HepG2 (cell line): Measurements from ENCODE around the gene C11orf91. TPM values are rescaled to one million over a fixed set of nuclear protein-coding genes. Genes with fewer than 3 reads are reported as not detected.
A peak's percentile ranks its signal among the peaks of the same experiment; 100 is the strongest.

Experiments used
- ARNTL ChIP-seq: sonication (generic); formaldehyde crosslinking; IDR thresholded peaks from 2 replicates; pipeline ENCODE4 v1.4.0; 2020; ENCODE audit warnings: mild to moderate bottlenecking, missing genetic modification reagents
- ATF1 ChIP-seq: IDR thresholded peaks from 2 replicates; pipeline ENCODE4 v1.6.1; 2016; ENCODE audit warnings: mild to moderate bottlenecking, control low read depth
- ATM ChIP-seq: fragments of 450-650 bp; IDR thresholded peaks from 2 replicates; pipeline ENCODE4 v1.7.1; 2017; ENCODE audit warnings: mild to moderate bottlenecking, borderline replicate concordance
- BCL6 ChIP-seq: IDR thresholded peaks from 2 replicates; pipeline ENCODE4 v1.6.1; 2016; ENCODE audit warnings: missing genetic modification reagents, missing compliant biosample characterization
- CHD2 ChIP-seq: IDR thresholded peaks from 2 replicates; pipeline ENCODE4 v1.6.1; 2011; ENCODE audit warnings: low read depth, low read length, improper control_type of control experiment
- DNMT3B ChIP-seq: conservative IDR thresholded peaks from 2 replicates; pipeline ENCODE4 v1.6.1; 2016; ENCODE audit warnings: missing biosample characterization, control low read depth
- ELF3 ChIP-seq: IDR thresholded peaks from 2 replicates; pipeline ENCODE4 v1.6.1; 2016; ENCODE audit warnings: missing genetic modification reagents, missing compliant biosample characterization
- GATAD2A ChIP-seq: IDR thresholded peaks from 2 replicates; pipeline ENCODE4 v1.6.1; 2016
- MXD4 ChIP-seq: IDR thresholded peaks from 2 replicates; pipeline ENCODE4 v1.6.1; 2016; ENCODE audit warnings: mild to moderate bottlenecking, missing biosample characterization, missing genetic modification reagents
- NKX3-1 ChIP-seq: sonication (generic); formaldehyde crosslinking; IDR thresholded peaks from 2 replicates; pipeline ENCODE4 v1.5.0; 2020; ENCODE audit warnings: missing genetic modification reagents
- REXO4 ChIP-seq: sonication (generic); formaldehyde crosslinking; IDR thresholded peaks from 2 replicates; pipeline ENCODE4 v1.8.0; 2022; ENCODE audit warnings: missing genetic modification reagents, mild to moderate bottlenecking, borderline replicate concordance
- SOX13 ChIP-seq, 3 experiments: fragments of 450-650 bp in 1 of 3; sonication (generic) in 1 of 3; formaldehyde crosslinking in 1 of 3; IDR thresholded peaks in 2 of 3; conservative IDR thresholded peaks in 1 of 3; 2 replicates each; pipeline versions ENCODE4 v1.5.0 to v1.6.1; 2016 to 2020; ENCODE audit warnings: antibody characterized with exemption in 1 of 3, mild to moderate bottlenecking in 1 of 3, missing compliant biosample characterization in 1 of 3, missing genetic modification reagents in 1 of 3, moderate library complexity in 1 of 3
- TEAD3 ChIP-seq: optimal IDR thresholded peaks from 2 replicates; pipeline ENCODE3; 2016; ENCODE audit warnings: borderline replicate concordance
- YEATS4 ChIP-seq: sonication (generic); formaldehyde crosslinking; IDR thresholded peaks from 2 replicates; pipeline ENCODE4 v1.4.0; 2020; ENCODE audit warnings: missing genetic modification reagents, borderline replicate concordance
- ZFP82 ChIP-seq: sonication (generic); formaldehyde crosslinking; IDR thresholded peaks from 2 replicates; pipeline ENCODE4 v1.5.1; 2020; ENCODE audit warnings: mild to moderate bottlenecking, missing genetic modification reagents, borderline replicate concordance
- ZSCAN25 ChIP-seq: sonication (generic); formaldehyde crosslinking; IDR thresholded peaks from 2 replicates; pipeline ENCODE4 v1.8.0; 2022; ENCODE audit warnings: mild to moderate bottlenecking, missing genetic modification reagents
- polyA plus RNA-seq, 8 experiments: library from polyadenylated mRNA; depleted of rRNA in 3 of 8; stranded (reverse) in 7 of 8; unstranded in 1 of 8; fragments of >200 nt; fragmentation: Illumina TruSeq in 4 of 8; extraction: Trizol in 4 of 8; gene quantifications; 2 replicates each; pipeline versions ENCODE4 v1.2.1 to v1.2.3, GENCODE V29; 2011 to 2016; ENCODE audit warnings: low read depth in 4 of 8, missing spikeins in 1 of 8, mixed read lengths in 1 of 8; ENCODE audit not compliant: insufficient read depth in 1 of 8
- total RNA-seq, 5 experiments: library from RNA; depleted of rRNA; stranded (reverse); fragments of >200 nt; fragmentation: Illumina TruSeq; extraction: Trizol; gene quantifications; 2 replicates each; pipeline ENCODE4 v1.2.3, GENCODE V29; 2016; ENCODE audit warnings: low read depth in 1 of 5
- TF ChIP-seq, protein P1 (sequence below): IDR thresholded peaks from 2 replicates; pipeline ENCODE4 v1.6.1; 2016; ENCODE audit warnings: low read depth, control low read depth
- TF ChIP-seq, protein P2 (sequence below): sonication (generic); formaldehyde crosslinking; IDR thresholded peaks from 2 replicates; pipeline ENCODE4 v1.4.0; 2020; ENCODE audit warnings: missing genetic modification reagents
- TF ChIP-seq, protein P3 (sequence below): sonication (generic); formaldehyde crosslinking; IDR thresholded peaks from 2 replicates; pipeline ENCODE4; 2020; ENCODE audit warnings: missing genetic modification reagents, mild to moderate bottlenecking, borderline replicate concordance
- TF ChIP-seq, protein P4 (sequence below): sonication (generic); formaldehyde crosslinking; IDR thresholded peaks from 2 replicates; pipeline ENCODE4 v1.4.0; 2020; ENCODE audit warnings: mild to moderate bottlenecking, missing genetic modification reagents
- TF ChIP-seq, protein P5 (sequence below): sonication (generic); formaldehyde crosslinking; IDR thresholded peaks from 2 replicates; pipeline ENCODE4 v1.8.0; 2022; ENCODE audit warnings: mild to moderate bottlenecking, missing genetic modification reagents

Gene C11orf91
- total and polyA plus RNA-seq, 2 of the 13 experiments (the other 11 are each of a cell fraction or from before 2014, with no cell fraction given) = 0.35 TPM; not detected in 1

DNA sequence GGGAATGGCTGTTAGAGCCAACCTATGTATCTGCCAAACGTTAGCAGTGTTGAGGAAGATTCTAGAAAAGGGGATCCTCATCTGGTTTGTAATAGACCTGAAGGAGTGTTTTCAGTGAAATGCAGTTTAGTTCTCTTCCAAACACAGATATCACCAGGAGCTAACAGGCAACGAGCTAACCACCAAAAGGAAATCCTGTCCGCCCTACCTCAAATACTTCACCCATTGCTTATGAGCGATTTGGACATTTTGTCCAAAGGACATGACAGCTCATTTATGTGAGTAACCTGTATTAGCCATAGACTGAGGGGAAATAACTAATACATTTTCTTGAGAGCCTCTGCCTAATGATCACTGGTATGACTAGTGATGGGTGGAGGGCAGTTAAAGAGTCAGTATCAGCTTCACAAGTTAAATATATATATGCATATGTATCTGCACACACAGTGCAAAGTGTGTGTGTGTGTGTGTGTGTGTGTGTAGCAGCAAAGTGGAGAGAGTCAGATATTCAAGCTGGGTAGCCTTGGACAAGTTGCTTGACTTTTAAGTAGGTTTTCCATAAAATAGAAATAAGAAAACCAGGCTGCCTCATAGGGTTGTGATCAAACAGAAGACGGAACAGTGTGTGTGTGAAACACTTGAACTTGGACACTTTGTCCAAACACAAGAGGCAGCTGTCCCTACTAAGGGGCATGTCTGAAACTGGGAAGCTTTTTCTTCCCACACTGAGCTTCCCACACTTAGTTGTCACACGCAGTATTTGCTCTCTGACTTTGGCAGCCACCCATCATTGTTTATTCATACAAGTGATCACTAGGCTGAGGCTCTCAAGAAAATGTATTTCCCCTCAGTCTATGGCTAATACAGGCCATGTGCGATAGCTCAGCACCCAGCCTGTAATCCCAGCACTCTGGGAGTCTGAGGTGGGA is 940 bp upstream of the C11orf91 start (continued):
- TF ChIP-seq BCL6 (CRISPR knock-in tag) (peak; percentile 39; the same call in 1 of the 2 replicates), CHD2 (no peak), ARNTL (CRISPR knock-in tag) (0 out of 2 replicates have a peak, but pooled peaks have one; percentile 38), ZFP82 (CRISPR knock-in tag) (0 out of 2 replicates have a peak, but pooled peaks have one; percentile 1), ZSCAN25 (no peak), ELF3 (CRISPR knock-in tag) (0 out of 2 replicates have a peak, but pooled peaks have one; percentile 23), DNMT3B (CRISPR knock-in tag) (no peak), TEAD3 (CRISPR knock-in tag) (peak; percentile 17), ATM (no peak), MXD4 (CRISPR knock-in tag) (no peak), GATAD2A (CRISPR knock-in tag) (peak; percentile 33; the same call in 1 of the 2 replicates), NKX3-1 (no peak), REXO4 (CRISPR knock-in tag) (no peak), SOX13 (IDR thresholded peaks at IDR 0.05) (no peak), SOX13 (CRISPR knock-in tag; conservative IDR thresholded peaks at IDR 0.05 in 1 of 2, IDR thresholded peaks at IDR 0.05 in 1 of 2) (peak in 1 of 2 experiments; percentile 48; a peak in 1 of 4 replicates), YEATS4 (CRISPR knock-in tag) (no peak), ATF1 (CRISPR knock-in tag) (no peak)
- TF ChIP-seq, protein P1, sequence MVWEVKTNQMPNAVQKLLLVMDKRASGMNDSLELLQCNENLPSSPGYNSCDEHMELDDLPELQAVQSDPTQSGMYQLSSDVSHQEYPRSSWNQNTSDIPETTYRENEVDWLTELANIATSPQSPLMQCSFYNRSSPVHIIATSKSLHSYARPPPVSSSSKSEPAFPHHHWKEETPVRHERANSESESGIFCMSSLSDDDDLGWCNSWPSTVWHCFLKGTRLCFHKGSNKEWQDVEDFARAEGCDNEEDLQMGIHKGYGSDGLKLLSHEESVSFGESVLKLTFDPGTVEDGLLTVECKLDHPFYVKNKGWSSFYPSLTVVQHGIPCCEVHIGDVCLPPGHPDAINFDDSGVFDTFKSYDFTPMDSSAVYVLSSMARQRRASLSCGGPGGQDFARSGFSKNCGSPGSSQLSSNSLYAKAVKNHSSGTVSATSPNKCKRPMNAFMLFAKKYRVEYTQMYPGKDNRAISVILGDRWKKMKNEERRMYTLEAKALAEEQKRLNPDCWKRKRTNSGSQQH = no peak
- TF ChIP-seq, protein P2, sequence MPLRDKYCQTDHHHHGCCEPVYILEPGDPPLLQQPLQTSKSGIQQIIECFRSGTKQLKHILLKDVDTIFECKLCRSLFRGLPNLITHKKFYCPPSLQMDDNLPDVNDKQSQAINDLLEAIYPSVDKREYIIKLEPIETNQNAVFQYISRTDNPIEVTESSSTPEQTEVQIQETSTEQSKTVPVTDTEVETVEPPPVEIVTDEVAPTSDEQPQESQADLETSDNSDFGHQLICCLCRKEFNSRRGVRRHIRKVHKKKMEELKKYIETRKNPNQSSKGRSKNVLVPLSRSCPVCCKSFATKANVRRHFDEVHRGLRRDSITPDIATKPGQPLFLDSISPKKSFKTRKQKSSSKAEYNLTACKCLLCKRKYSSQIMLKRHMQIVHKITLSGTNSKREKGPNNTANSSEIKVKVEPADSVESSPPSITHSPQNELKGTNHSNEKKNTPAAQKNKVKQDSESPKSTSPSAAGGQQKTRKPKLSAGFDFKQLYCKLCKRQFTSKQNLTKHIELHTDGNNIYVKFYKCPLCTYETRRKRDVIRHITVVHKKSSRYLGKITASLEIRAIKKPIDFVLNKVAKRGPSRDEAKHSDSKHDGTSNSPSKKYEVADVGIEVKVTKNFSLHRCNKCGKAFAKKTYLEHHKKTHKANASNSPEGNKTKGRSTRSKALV (CRISPR knock-in tag) = no peak
- TF ChIP-seq, protein P3, sequence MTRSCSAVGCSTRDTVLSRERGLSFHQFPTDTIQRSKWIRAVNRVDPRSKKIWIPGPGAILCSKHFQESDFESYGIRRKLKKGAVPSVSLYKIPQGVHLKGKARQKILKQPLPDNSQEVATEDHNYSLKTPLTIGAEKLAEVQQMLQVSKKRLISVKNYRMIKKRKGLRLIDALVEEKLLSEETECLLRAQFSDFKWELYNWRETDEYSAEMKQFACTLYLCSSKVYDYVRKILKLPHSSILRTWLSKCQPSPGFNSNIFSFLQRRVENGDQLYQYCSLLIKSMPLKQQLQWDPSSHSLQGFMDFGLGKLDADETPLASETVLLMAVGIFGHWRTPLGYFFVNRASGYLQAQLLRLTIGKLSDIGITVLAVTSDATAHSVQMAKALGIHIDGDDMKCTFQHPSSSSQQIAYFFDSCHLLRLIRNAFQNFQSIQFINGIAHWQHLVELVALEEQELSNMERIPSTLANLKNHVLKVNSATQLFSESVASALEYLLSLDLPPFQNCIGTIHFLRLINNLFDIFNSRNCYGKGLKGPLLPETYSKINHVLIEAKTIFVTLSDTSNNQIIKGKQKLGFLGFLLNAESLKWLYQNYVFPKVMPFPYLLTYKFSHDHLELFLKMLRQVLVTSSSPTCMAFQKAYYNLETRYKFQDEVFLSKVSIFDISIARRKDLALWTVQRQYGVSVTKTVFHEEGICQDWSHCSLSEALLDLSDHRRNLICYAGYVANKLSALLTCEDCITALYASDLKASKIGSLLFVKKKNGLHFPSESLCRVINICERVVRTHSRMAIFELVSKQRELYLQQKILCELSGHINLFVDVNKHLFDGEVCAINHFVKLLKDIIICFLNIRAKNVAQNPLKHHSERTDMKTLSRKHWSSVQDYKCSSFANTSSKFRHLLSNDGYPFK (CRISPR knock-in tag) = no peak
- TF ChIP-seq, protein P4, sequence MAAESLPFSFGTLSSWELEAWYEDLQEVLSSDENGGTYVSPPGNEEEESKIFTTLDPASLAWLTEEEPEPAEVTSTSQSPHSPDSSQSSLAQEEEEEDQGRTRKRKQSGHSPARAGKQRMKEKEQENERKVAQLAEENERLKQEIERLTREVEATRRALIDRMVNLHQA (CRISPR knock-in tag) = no peak
- TF ChIP-seq, protein P5, sequence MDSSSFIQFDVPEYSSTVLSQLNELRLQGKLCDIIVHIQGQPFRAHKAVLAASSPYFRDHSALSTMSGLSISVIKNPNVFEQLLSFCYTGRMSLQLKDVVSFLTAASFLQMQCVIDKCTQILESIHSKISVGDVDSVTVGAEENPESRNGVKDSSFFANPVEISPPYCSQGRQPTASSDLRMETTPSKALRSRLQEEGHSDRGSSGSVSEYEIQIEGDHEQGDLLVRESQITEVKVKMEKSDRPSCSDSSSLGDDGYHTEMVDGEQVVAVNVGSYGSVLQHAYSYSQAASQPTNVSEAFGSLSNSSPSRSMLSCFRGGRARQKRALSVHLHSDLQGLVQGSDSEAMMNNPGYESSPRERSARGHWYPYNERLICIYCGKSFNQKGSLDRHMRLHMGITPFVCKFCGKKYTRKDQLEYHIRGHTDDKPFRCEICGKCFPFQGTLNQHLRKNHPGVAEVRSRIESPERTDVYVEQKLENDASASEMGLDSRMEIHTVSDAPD (CRISPR knock-in tag) = no peak
